DOHH2 (cell line): Measurements from ENCODE around the gene RAB20.

Experiments used
- H3F3A ChIP-seq: fragments of 200-600 bp; sonication (generic), shearing (Covaris generic); 2 replicates; pipeline ENCODE4 v1.6.0; 2016; ENCODE audit warnings: antibody characterized with exemption, mild to moderate bottlenecking; ENCODE audit not compliant: control insufficient read depth, insufficient read depth
- H3K27ac ChIP-seq: fragments of 200-600 bp; sonication (generic); 2 replicates; pipeline ENCODE4 v1.5.1; 2014; ENCODE audit warnings: low read depth, mild to moderate bottlenecking, low read length, moderate library complexity
- H3K27me3 ChIP-seq: fragments of 200-600 bp; sonication (generic); 2 replicates; pipeline ENCODE4 v1.6.1; 2014; ENCODE audit warnings: mild to moderate bottlenecking, low read length, mixed read lengths; ENCODE audit not compliant: control insufficient read depth
- H3K36me3 ChIP-seq: fragments of 200-600 bp; sonication (generic); 2 replicates; pipeline ENCODE4 v1.6.1; 2014; ENCODE audit warnings: mild to moderate bottlenecking, low read length, moderate library complexity, mixed read lengths; ENCODE audit not compliant: control insufficient read depth
- H3K4me1 ChIP-seq: fragments of 200-600 bp; sonication (generic); 2 replicates; pipeline ENCODE4 v1.6.1; 2014; ENCODE audit warnings: mild to moderate bottlenecking, low read length, mixed read lengths; ENCODE audit not compliant: control insufficient read depth
- H3K4me2 ChIP-seq: fragments of 200-600 bp; sonication (generic); 2 replicates; pipeline ENCODE4 v1.6.0; 2014; ENCODE audit warnings: mild to moderate bottlenecking, low read length, moderate library complexity
- H3K4me3 ChIP-seq: fragments of 200-600 bp; sonication (generic); 2 replicates; pipeline ENCODE4 v1.5.1; 2014; ENCODE audit warnings: mild to moderate bottlenecking, low read length, mixed read lengths
- H3K79me2 ChIP-seq: fragments of 200-600 bp; sonication (generic); 2 replicates; pipeline ENCODE4 v1.6.1; 2014; ENCODE audit warnings: mild to moderate bottlenecking, low read length, mixed read lengths; ENCODE audit not compliant: control insufficient read depth
- H3K9me2 ChIP-seq: fragments of 200-600 bp; sonication (generic); replicated peaks from 2 replicates; pipeline ENCODE4 v1.6.1; 2014; ENCODE audit warnings: mild to moderate bottlenecking, low read length, mixed read lengths; ENCODE audit not compliant: control insufficient read depth
- H3K9me3 ChIP-seq: fragments of 200-600 bp; sonication (generic); 2 replicates; pipeline ENCODE4 v1.6.1; 2014; ENCODE audit warnings: antibody characterized with exemption, low read length, mixed read lengths; ENCODE audit not compliant: control insufficient read depth, insufficient read depth
- H4K20me1 ChIP-seq: fragments of 200-600 bp; sonication (generic); 2 replicates; pipeline ENCODE4 v1.6.0; 2014; ENCODE audit warnings: low read depth, mild to moderate bottlenecking, antibody characterized with exemption, low read length, moderate library complexity; ENCODE audit not compliant: control insufficient read depth, insufficient read depth
- EZH2phosphoT487 ChIP-seq: fragments of 200-600 bp; sonication (generic); IDR thresholded peaks from 2 replicates; pipeline ENCODE4 v1.6.1; 2017; ENCODE audit warnings: borderline replicate concordance, mild to moderate bottlenecking, antibody characterized with exemption, low read length, moderate library complexity, mixed read lengths
- TF ChIP-seq, protein P1 (sequence below): fragments of 200-600 bp; sonication (generic); IDR thresholded peaks from one replicate; pipeline ENCODE4 v1.5.1; 2014; ENCODE audit warnings: antibody characterized with exemption, mild to moderate bottlenecking, low read depth, low read length; ENCODE audit not compliant: poor library complexity, severe bottlenecking

RAB20 gene

DNA sequence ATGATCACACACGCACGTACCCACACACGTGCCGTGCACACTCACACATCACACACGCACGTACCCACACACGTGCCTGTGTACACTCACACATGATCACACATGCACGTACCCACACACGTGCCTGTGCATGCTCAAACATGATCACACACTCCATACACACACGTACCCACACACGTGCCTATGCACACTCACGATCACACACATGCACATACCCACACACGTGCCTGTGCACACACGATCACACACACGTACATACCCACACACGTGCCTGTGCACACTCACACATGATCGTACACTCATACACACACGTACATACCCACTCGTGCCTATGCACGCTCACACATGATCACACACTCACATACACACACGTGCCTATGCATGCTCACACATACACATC lies 86.8 kb downstream of the RAB20 start:
- H4K20me1 ChIP-seq, result no peaks in the 10 kb centered on the region
- H3K27ac ChIP-seq, result peak overlapping the region; percentile 70; the same call in 1 of the 2 replicates
- H3K9me2 ChIP-seq, result no peaks in the 10 kb centered on the region

More for the DNA sequence above, 86.8 kb downstream of the RAB20 start:
- Histone ChIP-seq H3K27me3 (no peaks in the 10 kb centered on the region), H3K4me1 (peaks cover 73% of the 10 kb centered on the region), H3F3A (peaks cover 3% of the 10 kb centered on the region; the same call in 1 of the 2 replicates), H3K9me3 (no peaks in the 10 kb centered on the region), H3K4me2 (peak overlapping the region; percentile 77), H3K36me3 (no peaks in the 10 kb centered on the region), H3K79me2 (no peaks in the 10 kb centered on the region), H3K4me3 (peak overlapping the region; percentile 68)
- TF ChIP-seq, protein P1, sequence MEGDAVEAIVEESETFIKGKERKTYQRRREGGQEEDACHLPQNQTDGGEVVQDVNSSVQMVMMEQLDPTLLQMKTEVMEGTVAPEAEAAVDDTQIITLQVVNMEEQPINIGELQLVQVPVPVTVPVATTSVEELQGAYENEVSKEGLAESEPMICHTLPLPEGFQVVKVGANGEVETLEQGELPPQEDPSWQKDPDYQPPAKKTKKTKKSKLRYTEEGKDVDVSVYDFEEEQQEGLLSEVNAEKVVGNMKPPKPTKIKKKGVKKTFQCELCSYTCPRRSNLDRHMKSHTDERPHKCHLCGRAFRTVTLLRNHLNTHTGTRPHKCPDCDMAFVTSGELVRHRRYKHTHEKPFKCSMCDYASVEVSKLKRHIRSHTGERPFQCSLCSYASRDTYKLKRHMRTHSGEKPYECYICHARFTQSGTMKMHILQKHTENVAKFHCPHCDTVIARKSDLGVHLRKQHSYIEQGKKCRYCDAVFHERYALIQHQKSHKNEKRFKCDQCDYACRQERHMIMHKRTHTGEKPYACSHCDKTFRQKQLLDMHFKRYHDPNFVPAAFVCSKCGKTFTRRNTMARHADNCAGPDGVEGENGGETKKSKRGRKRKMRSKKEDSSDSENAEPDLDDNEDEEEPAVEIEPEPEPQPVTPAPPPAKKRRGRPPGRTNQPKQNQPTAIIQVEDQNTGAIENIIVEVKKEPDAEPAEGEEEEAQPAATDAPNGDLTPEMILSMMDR, result no peak
- no peak for TF ChIP-seq EZH2phosphoT487
